Tibial nerve (tissue), 4 donors: ENCODE data around the gene DCXR. TPM values are rescaled to one million over a fixed set of nuclear protein-coding genes. Genes with fewer than 3 reads are reported as not detected.

ENCODE experiments used
- DNase-seq, 2 donors: peaks; one replicate each; pipeline ENCODE4 v3.0.0-alpha.2; 2019; ENCODE audit warnings: low spot score in 2 of 2
- H3K27ac ChIP-seq, 4 donors: fragments of 200-600 bp; sonication (generic) in 3 of 4; one replicate each; pipeline ENCODE4 v1.5.1; 2017 to 2019; ENCODE audit warnings: mild to moderate bottlenecking in 1 of 4
- H3K27me3 ChIP-seq, 2 donors: fragments of 200-600 bp; sonication (generic) in 1 of 2; one replicate each; pipeline versions ENCODE4 v1.5.1 to v1.6.0; 2017 to 2019
- H3K36me3 ChIP-seq, 3 donors: fragments of 200-600 bp; sonication (generic); one replicate each; pipeline ENCODE4 v1.5.1; 2018 to 2019
- H3K4me1 ChIP-seq, 4 donors: fragments of 200-600 bp; sonication (generic) in 3 of 4; one replicate each; pipeline ENCODE4 v1.5.1; 2017 to 2019
- H3K4me3 ChIP-seq, 4 donors: fragments of 200-600 bp; sonication (generic) in 3 of 4; one replicate each; pipeline ENCODE4 v1.5.1; 2017 to 2019; ENCODE audit warnings: mild to moderate bottlenecking in 1 of 4, moderate library complexity in 1 of 4
- H3K9me3 ChIP-seq, 4 donors: fragments of 200-600 bp; sonication (generic) in 3 of 4; one replicate each; pipeline ENCODE4 v1.5.1; 2017 to 2019
- CTCF ChIP-seq, 5 experiments: fragments of 200-600 bp in 3 of 5; fragments of 450-650 bp in 2 of 5; sonication (generic) in 3 of 5; IDR thresholded peaks; one replicate each; pipeline ENCODE4 v1.5.1; 2016 to 2019; ENCODE audit warnings: antibody characterized with exemption in 5 of 5, mild to moderate bottlenecking in 3 of 5, moderate library complexity in 2 of 5
- EP300 ChIP-seq, 2 donors: sonication (generic); formaldehyde crosslinking; IDR thresholded peaks; one replicate each; pipeline ENCODE4 v1.6.1; 2017; ENCODE audit warnings: antibody characterized with exemption in 2 of 2, mild to moderate bottlenecking in 1 of 2
- POLR2A ChIP-seq, 2 donors: fragments of 450-650 bp; IDR thresholded peaks; one replicate each; pipeline ENCODE4 v1.6.1; 2017; ENCODE audit warnings: antibody characterized with exemption in 2 of 2, mild to moderate bottlenecking in 2 of 2, moderate library complexity in 2 of 2
- WGBS, 2 donors: methylation state at CpG; one replicate each; pipeline ENCODE4 v1.1.5; 2018; 5-methylcytosine and 5-hydroxymethylcytosine counted together
- total RNA-seq, 4 donors: library from RNA; depleted of rRNA; stranded (reverse); fragments of >200 nt; gene quantifications; one replicate each; pipeline ENCODE4 v1.1.0, GENCODE V29; 2016

DCXR gene
- total RNA-seq, 4 donors from 2014 or later = 236 to 347 (median 269) TPM

DNA sequence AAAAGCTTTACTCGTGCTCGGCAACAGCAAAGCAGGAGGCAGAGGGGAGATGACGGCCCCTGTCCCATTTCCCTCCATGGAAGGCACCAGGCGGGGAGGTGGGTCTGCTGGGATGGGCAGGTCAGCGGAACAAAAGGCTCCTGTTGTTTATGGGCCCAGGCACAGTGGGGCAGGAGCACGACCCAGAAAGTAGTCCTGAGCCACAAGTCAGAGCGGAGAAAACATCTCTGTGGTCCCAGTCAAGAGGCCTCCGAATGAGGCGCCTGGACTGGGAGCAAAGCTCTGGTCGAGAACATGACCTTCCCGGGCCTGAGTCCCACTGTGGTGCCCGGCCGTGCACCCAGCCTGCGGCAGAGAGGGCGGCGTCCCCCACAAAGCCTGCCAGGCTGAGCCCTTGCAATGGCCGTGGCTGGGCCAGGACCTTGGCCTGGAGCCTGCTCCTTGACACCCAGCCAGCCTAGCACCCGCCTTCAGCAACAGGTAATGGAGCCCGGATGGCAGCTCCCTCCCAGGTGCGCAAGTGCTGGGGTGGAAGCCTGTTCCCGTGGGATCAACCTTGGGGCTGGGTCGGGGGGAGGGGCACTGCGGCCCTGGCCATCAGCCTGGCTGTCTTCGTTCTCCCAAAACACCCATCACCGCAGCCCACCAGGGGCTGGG, 10.5 kb upstream of the DCXR start:
- no peak for DNase-seq
- 74 to 83% methylated on average over 21 to 25 of the region's 25 CpGs for WGBS, 2 donors

DNA sequence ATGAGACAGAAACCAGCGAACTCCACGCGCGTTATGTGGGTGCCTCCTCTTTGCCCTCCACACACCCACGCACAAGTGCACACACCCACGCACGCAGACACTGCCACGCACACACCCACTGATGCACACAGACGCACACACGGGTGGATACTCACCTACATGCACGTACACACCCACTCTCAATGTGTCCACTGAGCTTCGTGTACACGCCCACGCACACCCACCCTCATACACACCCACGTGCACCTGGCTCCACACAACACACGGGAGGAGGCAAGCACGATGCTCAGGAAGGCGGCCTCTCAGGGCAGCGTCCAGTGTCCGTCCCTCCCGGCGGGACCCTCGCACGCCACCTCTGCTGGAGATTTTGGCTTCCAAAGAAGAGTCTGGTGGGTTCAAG, 9.9 kb upstream of the DCXR start:
- Histone ChIP-seq H3K4me3 (no peak overlapping the region), H3K27ac (peak overlapping the region in 1 of 4 donors; percentile 90), H3K36me3 (peaks cover 0 to 42% (median 3%) of the 10 kb centered on the region in 3 donors), H3K9me3 (no peaks in the 10 kb centered on the region), H3K4me1 (peaks cover 0 to 36% (median 6%) of the 10 kb centered on the region in 4 donors), H3K27me3 (no peaks in the 10 kb centered on the region)
- no peak for DNase-seq
- TF ChIP-seq EP300 (IDR thresholded peaks at IDR 0.05) = no peak
- TF ChIP-seq CTCF (IDR thresholded peaks at IDR 0.05) = no peak
- TF ChIP-seq POLR2A (IDR thresholded peaks at IDR 0.05) = no peak
- 81% methylated on average over 21 to 24 of the region's 24 CpGs for WGBS, 2 donors

More for the DNA sequence above, 10.5 kb upstream of the DCXR start:
- no peaks in the 10 kb centered on the region for H3K27me3 ChIP-seq
- H3K36me3 ChIP-seq = peaks cover 0 to 42% (median 3%) of the 10 kb centered on the region in 3 donors
- TF ChIP-seq CTCF (IDR thresholded peaks at IDR 0.05) = no peak
- no peak for TF ChIP-seq POLR2A (IDR thresholded peaks at IDR 0.05)
- TF ChIP-seq EP300 (IDR thresholded peaks at IDR 0.05) = no peak
- H3K4me3 ChIP-seq = no peak overlapping the region
- no peaks in the 10 kb centered on the region for H3K9me3 ChIP-seq
- H3K4me1 ChIP-seq = peaks cover 3 to 43% (median 13%) of the 10 kb centered on the region in 4 donors
- peak overlapping the region in 1 of 4 donors; percentile 90 for H3K27ac ChIP-seq

GRCh38 chr17:82046903-82047302, 9.4 kb upstream of the DCXR start:
- H3K27me3 ChIP-seq = no peaks in the 10 kb centered on the region
- H3K27ac ChIP-seq = no peak overlapping the region
- no peak overlapping the region for H3K4me3 ChIP-seq
- no peak for DNase-seq
- peaks cover 0 to 33% (median 5%) of the 10 kb centered on the region in 4 donors for H3K4me1 ChIP-seq
- 86 to 87% methylated on average over 20 to 21 of the region's 21 CpGs for WGBS, 2 donors
- H3K36me3 ChIP-seq = peaks cover 0 to 42% (median 3%) of the 10 kb centered on the region in 3 donors
- no peak for TF ChIP-seq POLR2A (IDR thresholded peaks at IDR 0.05)
- no peak for TF ChIP-seq EP300 (IDR thresholded peaks at IDR 0.05)
- TF ChIP-seq CTCF (IDR thresholded peaks at IDR 0.05) = no peak
- H3K9me3 ChIP-seq = no peaks in the 10 kb centered on the region

GRCh38 chr17:82045936-82046484, 8.5 kb upstream of the DCXR start:
- H3K27me3 ChIP-seq = no peaks in the 10 kb centered on the region
- H3K27ac ChIP-seq = no peak overlapping the region
- no peaks in the 10 kb centered on the region for H3K9me3 ChIP-seq
- H3K4me1 ChIP-seq = peaks cover 0 to 30% (median 5%) of the 10 kb centered on the region in 4 donors
- H3K4me3 ChIP-seq = no peak overlapping the region
- 71 to 76% methylated on average over 10 to 14 of the region's 14 CpGs for WGBS, 2 donors
- TF ChIP-seq POLR2A (IDR thresholded peaks at IDR 0.05) (no peak), EP300 (IDR thresholded peaks at IDR 0.05) (no peak)
- no peak for DNase-seq
- H3K36me3 ChIP-seq = peaks cover 0 to 42% (median 3%) of the 10 kb centered on the region in 3 donors

DNA sequence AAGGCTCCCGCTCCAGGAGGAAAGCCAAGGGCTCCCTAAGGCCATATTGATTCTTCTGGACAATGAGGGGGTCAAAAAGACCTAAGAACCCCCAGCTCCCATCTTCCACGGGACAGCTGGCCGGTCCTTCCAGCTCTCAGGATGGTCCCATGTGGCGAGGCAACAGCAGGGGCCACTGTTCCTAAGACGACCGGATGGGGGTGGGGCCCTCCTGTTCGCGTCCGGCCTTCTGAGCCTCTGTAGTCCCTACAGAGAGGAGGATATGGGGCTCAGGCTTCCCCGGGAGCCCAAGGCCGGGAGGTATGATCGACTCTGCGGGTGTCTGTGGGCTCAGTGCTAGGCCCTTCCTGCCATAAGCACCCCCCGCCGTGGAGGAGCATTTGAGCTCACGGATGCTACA, 6.0 kb upstream of the DCXR start:
- H3K4me3 ChIP-seq = no peak overlapping the region
- H3K9me3 ChIP-seq = no peaks in the 10 kb centered on the region
- no peaks in the 10 kb centered on the region for H3K27me3 ChIP-seq
- peaks cover 0 to 21% (median 3%) of the 10 kb centered on the region in 3 donors for H3K36me3 ChIP-seq
- DNase-seq = no peak
- 39 to 54% methylated on average over 6 to 16 of the region's 16 CpGs for WGBS, 2 donors
- peaks cover 0 to 6% (median 0%) of the 10 kb centered on the region in 4 donors for H3K4me1 ChIP-seq
- no peak for TF ChIP-seq CTCF (IDR thresholded peaks at IDR 0.05)
- TF ChIP-seq EP300 (IDR thresholded peaks at IDR 0.05) = no peak
- TF ChIP-seq POLR2A (IDR thresholded peaks at IDR 0.05) = no peak
- H3K27ac ChIP-seq = no peak overlapping the region
